ENCODE data around the gene CLDN14.

DNA sequence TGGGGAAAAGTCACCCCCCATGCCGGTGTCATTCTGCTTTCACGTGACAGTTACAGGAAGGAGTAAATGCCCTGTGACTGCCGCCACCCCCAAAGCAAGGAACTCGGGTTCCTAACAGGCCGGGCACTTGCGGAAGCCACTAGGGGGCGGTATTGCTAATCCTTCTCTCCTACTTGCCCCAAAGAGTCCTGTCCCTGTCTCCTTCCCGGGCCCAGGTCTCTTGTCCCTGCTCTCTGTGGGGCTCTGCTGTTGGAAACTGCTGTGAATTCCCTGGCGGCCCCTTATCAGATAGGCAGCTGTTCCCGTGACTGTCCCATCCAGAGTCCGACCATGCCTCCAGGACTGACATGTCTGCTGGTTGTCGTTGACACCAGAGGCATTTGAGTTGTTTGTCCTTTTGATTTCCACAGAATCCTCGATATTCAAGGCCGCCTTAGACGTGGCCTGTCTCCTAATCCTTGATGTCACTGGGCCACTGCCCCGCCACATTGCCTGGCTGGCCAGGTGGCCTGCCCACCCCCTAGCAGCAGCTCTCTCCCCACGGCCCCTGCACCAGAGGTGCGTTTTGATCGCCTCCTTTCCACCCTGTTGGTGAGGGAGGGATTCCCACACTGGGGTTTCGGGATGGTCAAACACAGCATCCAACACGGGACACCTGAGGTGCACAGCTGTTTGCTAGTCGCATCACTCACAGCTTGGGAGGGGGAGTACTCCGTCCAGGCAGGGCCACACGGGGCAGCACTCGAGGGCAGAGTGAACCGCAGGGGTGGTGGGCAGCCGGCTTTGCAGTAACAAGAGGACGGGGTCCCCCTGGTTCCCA is 57.4 kb downstream of the CLDN14 start:
- TF ChIP-seq, protein P1, sequence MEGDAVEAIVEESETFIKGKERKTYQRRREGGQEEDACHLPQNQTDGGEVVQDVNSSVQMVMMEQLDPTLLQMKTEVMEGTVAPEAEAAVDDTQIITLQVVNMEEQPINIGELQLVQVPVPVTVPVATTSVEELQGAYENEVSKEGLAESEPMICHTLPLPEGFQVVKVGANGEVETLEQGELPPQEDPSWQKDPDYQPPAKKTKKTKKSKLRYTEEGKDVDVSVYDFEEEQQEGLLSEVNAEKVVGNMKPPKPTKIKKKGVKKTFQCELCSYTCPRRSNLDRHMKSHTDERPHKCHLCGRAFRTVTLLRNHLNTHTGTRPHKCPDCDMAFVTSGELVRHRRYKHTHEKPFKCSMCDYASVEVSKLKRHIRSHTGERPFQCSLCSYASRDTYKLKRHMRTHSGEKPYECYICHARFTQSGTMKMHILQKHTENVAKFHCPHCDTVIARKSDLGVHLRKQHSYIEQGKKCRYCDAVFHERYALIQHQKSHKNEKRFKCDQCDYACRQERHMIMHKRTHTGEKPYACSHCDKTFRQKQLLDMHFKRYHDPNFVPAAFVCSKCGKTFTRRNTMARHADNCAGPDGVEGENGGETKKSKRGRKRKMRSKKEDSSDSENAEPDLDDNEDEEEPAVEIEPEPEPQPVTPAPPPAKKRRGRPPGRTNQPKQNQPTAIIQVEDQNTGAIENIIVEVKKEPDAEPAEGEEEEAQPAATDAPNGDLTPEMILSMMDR (IDR thresholded peaks at IDR 0.05), result peak; percentile 37 to 64 (median 46)
- no peak for TF ChIP-seq POLR2A (IDR thresholded peaks at IDR 0.05)
